ENCODE results near the gene PTPRN2. TPM values are rescaled to one million over a fixed set of nuclear protein-coding genes. Genes with fewer than 3 reads are reported as not detected.

The PTPRN2 gene
- total and polyA plus RNA-seq, 7 donors, result 0.47 to 0.82 (median 0.51) TPM

DNA sequence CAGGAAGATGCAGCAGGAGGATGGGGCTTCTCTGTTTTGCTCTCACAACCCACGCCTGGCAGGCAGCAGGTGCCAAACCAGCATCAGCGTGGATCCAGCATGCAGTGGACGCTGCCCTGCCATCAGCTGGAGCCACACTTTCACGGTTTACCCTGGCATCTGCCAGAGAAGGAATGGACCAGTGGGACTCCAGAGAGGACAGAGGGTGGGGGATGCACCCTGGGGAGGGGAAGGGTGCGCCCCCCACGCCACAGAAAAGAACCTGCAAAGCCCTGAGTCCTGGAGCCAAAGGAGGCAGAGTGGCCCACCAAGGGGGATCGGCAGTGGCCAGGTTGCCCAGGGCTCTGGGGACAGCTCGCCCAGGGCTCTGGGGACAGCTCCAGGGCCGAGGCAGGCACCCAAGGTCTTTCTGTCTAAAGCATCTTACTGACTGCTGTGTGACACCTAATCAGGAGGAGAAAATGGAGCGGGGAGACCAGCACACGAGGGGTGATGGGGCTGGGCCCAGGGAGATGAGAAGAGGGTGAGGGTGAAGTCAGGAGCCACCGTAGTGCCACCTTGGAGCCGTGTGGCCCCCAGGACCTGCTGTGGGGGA, 1025.7 kb downstream of the PTPRN2 start:
- TF ChIP-seq, protein P1, sequence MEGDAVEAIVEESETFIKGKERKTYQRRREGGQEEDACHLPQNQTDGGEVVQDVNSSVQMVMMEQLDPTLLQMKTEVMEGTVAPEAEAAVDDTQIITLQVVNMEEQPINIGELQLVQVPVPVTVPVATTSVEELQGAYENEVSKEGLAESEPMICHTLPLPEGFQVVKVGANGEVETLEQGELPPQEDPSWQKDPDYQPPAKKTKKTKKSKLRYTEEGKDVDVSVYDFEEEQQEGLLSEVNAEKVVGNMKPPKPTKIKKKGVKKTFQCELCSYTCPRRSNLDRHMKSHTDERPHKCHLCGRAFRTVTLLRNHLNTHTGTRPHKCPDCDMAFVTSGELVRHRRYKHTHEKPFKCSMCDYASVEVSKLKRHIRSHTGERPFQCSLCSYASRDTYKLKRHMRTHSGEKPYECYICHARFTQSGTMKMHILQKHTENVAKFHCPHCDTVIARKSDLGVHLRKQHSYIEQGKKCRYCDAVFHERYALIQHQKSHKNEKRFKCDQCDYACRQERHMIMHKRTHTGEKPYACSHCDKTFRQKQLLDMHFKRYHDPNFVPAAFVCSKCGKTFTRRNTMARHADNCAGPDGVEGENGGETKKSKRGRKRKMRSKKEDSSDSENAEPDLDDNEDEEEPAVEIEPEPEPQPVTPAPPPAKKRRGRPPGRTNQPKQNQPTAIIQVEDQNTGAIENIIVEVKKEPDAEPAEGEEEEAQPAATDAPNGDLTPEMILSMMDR (IDR thresholded peaks at IDR 0.05), result no peak
- Histone ChIP-seq H3K4me3 (no peak overlapping the region), H3K27me3 (ENCODE audit: insufficient read depth in 3 of 3, low read length in 2 of 3) (no peaks in the 10 kb centered on the region), H3K27ac (no peak overlapping the region), H3K36me3 (ENCODE audit: insufficient read depth in 1 of 2, low read depth in 1 of 2) (no peaks in the 10 kb centered on the region), H3K9me3 (no peaks in the 10 kb centered on the region), H3K4me1 (no peaks in the 10 kb centered on the region)
- 85 to 88% (median 87%) methylated on average over 13 of the region's 13 CpGs for WGBS, 3 donors
- no peak for ATAC-seq
- intact Hi-C loops (cut with DNase I), result no loop called here
- DNase-seq, result no peak

DNA sequence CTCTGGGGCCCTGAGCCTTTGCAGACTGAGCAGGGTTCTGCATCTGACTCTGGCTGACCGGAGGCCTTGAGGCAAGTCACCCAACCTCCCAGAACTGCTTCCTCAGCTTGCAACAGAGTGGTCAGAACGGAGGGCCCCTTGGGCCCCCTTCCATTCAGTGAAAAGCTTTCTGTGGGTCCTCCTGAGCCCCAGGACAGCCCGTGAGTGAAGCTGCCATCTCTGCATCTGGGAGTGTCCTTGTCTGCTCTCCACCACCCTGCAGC, 1026.2 kb downstream of the PTPRN2 start:
- DNase-seq (no peak), ATAC-seq (no peak)
- H3K27me3 ChIP-seq (ENCODE audit: insufficient read depth in 3 of 3, low read length in 2 of 3), result no peaks in the 10 kb centered on the region
- WGBS, 3 donors, result 68 to 73% (median 71%) methylated on average over 3 of the region's 3 CpGs
- no peaks in the 10 kb centered on the region for H3K4me1 ChIP-seq
- TF ChIP-seq, protein P1 (IDR thresholded peaks at IDR 0.05), result no peak
- no peak overlapping the region for H3K4me3 ChIP-seq
- no peak overlapping the region for H3K27ac ChIP-seq
- intact Hi-C loops (cut with DNase I), result no loop called here
- H3K9me3 ChIP-seq, result no peaks in the 10 kb centered on the region
- no peaks in the 10 kb centered on the region for H3K36me3 ChIP-seq (ENCODE audit: insufficient read depth in 1 of 2, low read depth in 1 of 2)

DNA sequence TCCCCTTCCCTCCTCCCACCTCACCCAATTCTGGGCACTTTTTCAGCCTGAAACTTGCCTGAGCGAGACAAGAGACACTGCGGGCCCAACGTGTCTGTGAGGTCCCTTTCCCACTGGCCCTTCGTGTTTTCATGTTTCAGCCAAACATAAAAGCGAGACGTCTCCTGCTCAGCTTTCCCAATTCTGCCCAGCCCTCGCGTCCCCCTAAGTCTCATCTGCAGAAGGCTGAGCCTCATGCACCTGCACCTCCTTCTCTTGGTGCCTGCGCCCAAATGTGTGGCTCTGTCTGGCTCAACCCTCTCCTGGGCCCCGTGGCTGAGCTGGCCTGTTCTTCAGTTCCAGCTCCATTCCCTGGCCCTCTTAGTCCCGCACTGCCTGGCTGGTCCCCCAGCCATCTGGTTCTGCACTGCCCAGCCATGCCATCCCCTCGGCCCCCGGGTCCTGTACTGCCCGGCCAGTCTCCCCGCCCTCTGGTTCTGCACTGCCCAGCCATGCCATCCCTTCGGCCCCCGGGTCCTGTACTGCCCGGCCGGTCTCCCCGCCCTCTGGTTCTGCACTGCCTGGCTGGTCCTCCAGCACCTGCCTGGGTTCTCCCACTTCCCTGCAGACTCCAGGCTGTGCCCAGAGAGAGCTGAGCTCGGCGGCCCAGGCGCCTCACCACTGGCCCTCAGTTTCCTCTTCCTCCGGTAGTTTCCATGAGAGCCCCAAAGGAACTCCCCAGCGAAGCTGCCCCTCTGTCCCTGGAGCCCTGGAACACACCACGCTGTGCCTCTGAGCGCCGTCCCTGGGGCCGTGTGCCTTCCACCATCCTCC, 1026.7 kb downstream of the PTPRN2 start:
- H3K27me3 ChIP-seq (ENCODE audit: insufficient read depth in 3 of 3, low read length in 2 of 3), result no peaks in the 10 kb centered on the region
- no peaks in the 10 kb centered on the region for H3K9me3 ChIP-seq
- TF ChIP-seq, protein P1 (IDR thresholded peaks at IDR 0.05), result no peak
- no peaks in the 10 kb centered on the region for H3K36me3 ChIP-seq (ENCODE audit: insufficient read depth in 1 of 2, low read depth in 1 of 2)
- DNase-seq (no peak), ATAC-seq (no peak)
- H3K4me1 ChIP-seq, result no peaks in the 10 kb centered on the region
- WGBS, 3 donors, result 85% methylated on average over 29 of the region's 29 CpGs
- intact Hi-C loops (cut with DNase I), result no loop called here
- no peak overlapping the region for H3K27ac ChIP-seq
- H3K4me3 ChIP-seq, result no peak overlapping the region

DNA sequence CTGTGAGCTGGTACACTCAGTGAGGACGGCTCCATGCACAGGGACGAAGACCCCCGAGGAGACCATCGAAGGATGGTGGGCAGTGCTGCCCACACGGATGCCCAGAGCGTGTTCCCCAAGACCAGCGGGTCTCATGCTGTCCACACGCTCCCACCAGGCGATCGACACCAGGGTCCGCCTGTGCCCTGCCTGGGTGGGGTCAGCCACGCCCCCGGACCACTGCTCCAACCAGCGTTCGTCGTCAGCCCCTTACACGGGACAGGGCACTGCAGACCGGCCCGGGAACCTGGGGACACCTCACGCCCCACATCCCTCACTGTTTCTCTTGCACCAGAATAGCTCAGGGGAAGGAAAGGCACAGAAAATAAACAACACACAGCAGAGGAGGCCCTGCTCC, 1027.4 kb downstream of the PTPRN2 start:
- no peak for ATAC-seq
- H3K9me3 ChIP-seq, result no peaks in the 10 kb centered on the region
- TF ChIP-seq, protein P1 (IDR thresholded peaks at IDR 0.05), result no peak
- intact Hi-C loops (cut with DNase I), result no loop called here
- H3K4me3 ChIP-seq, result no peak overlapping the region
- no peak overlapping the region for H3K27ac ChIP-seq
- H3K36me3 ChIP-seq (ENCODE audit: insufficient read depth in 1 of 2, low read depth in 1 of 2), result no peaks in the 10 kb centered on the region
- 84 to 88% (median 86%) methylated on average over 19 to 20 of the region's 20 CpGs for WGBS, 3 donors
- no peaks in the 10 kb centered on the region for H3K27me3 ChIP-seq (ENCODE audit: insufficient read depth in 3 of 3, low read length in 2 of 3)
- H3K4me1 ChIP-seq, result no peaks in the 10 kb centered on the region
- DNase-seq, result no peak

Data from psoas muscle (tissue), 8 donors.